ENCODE data around the gene GTF2H2C.
"Not testable (repeated sequence)": the region's sequence is repeated elsewhere in the genome, so short reads cannot be mapped to it uniquely, and the experiment has no call there.

Gene GTF2H2C

GRCh38 chr5:69568072-69568471 is 8.1 kb downstream of the GTF2H2C start:
- not testable (repeated sequence) for DNase-seq

GRCh38 chr5:69583356-69583755 is 23.4 kb downstream of the GTF2H2C start:
- not testable (repeated sequence) for DNase-seq

GRCh38 chr5:69596114-69596840 is 36.3 kb downstream of the GTF2H2C start:
- not testable (repeated sequence) for DNase-seq

- not testable (repeated sequence) for DNase-seq
These were observed 42.0 kb downstream of the GTF2H2C start for GRCh38 chr5:69601947-69602346.

GRCh38 chr5:69606839-69607238 is 46.8 kb downstream of the GTF2H2C start:
- not testable (repeated sequence) for DNase-seq

DNA sequence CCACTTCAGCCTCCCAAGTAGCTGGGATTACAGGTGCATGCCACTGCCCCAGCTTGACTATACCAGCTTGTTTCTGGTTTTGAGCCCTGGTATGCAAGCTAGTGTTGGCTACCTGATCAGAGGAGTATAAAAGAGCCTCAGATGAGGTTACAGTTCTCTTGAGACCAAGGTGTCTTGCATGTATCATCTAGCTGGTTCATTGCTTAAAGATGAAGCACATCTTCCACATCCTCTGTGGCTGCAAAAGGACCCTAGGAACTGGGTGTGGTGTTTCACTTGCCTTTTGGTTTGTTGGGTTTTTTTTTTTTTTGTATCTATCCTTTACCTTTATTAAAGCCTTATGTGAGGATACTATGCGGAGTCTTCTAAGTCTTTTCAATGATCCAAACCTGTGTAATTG is 47.8 kb downstream of the GTF2H2C start:
- not testable (repeated sequence) for DNase-seq

DNA sequence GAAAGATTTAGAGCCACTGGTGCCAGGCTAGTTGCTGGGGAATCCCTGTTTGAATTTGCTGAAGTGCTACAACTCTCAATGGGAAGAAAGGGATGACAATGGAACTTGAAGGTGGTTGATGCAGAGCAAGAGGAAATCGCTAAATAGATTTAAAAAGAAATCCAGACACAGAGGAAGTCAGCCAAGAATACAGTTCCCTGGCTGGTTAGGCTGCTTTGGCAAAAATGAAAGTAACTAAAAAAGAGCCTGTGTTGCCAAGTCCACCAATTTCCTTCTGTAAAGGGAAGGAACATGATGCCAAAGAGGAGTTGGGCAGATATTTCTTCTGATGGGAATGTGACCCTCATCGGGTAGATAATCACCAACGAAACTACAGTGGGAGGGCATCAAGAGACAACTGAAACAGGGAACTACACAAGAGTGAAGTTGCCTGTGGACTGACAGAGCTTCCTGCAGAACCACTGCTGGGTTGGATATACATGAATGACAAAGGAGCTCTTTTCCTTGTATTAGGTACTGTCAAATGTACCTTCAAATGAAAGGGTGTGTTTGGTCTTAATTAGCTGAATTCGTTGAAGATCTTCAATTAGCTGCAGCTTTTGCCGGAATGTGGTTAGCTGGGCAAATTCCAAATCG is 49.0 kb downstream of the GTF2H2C start:
- DNase-seq = not testable (repeated sequence)

- not testable (repeated sequence) for DNase-seq
These were observed 54.9 kb downstream of the GTF2H2C start for GRCh38 chr5:69614843-69615242.

GRCh38 chr5:69631879-69632278 is 71.9 kb downstream of the GTF2H2C start:
- not testable (repeated sequence) for DNase-seq

Data from activated CD4-positive, alpha-beta T cell treated with anti-CD3 and anti-CD28 coated beads, Interleukin-2, amount 50 U/mL, for 4 hours (primary cell).